SIG-M5 treated with dmso at 0.1 percent for 504 hours (cell line): ENCODE results near the gene GFI1.
"Not testable (repeated sequence)": the region's sequence is repeated elsewhere in the genome, so short reads cannot be mapped to it uniquely, and the experiment has no call there.

ENCODE experiments used
- DNase-seq: peaks from one replicate; lab custom pipeline; 2025; ENCODE audit not compliant: unreplicated experiment; lab: John Stamatoyannopoulos, UW

Gene GFI1

DNA sequence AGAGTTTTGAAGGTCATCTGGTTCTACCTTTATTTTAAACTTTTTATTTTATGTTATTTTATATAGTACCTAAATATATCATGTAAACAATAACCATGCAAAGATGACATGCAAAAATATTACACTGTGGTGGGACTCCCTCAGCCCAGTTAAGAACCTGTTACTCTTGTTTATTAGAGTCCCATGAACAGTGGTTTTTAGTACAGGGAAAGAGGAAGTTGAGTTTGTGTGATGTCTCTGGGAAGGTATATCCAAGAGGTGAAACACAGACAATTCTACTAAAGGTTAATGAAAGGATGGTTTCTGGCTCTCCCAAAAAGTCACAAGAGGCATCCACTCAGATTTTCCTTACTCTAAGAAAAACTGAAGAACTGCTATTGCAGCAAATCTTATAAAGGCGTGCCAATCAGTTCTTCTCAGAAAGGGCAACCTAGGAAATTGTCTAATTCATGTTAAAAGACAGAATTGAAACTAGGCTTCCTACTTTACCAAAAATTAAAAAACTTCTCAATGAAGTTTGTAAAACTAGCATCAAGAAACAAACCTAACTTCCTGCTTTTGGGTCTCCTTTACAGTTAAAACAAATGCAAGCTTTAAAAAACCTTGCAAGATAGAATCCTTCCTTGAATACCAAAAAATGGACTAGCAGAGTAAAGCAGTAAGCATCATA is 19.9 kb downstream of the GFI1 start:
- peak; percentile 52 for DNase-seq

DNA sequence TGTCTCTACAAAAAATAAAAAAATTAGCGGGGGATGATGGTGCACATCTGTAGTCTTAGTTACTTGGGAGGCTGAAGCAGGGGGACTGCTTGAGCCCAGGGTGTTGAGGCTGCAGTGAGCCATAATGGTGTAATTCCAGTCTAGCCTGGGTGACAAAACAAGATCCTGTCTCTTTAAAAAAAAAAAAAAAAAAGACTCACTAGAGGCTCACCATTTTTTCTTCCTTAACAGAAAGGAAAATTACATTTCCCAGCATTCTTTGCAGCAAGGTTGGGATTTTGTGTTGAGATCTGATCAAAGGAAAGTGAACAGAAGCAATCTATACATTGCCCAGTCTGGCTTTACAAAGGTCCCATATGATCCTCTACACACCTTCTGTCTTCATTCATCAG is 21.5 kb downstream of the GFI1 start:
- no peak for DNase-seq

DNA sequence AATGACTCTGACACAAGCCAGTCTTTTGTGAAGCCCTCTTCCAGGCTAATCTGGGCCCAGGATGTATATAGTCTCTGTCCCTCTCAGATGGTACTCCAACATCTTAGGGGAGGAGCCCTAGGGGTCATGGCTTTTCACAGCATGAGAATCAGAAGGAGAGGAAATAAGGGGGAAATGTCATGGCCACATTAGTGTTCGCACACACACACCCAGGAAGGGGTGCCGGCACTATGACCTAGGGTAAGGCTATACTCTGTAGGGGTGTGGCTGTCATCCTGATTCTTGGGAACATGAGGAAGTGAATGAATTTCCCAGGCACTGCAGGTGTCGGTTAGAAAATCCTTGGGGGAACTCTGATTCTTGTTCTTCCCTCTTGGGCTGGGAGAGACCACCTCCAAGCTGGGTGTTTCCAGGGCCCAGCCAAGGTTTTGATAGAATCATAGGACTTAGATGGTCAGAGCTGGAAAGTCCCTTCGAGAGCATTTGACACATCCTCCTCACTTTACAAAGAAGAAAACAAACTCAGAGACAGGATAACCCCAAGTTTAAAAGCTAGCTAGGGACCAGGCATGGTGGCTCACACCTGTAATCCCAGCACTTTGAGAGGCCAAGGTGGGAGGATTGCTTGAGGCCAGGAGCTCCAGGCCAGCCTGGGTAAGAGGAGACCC is 22.0 kb downstream of the GFI1 start:
- DNase-seq = no peak

DNA sequence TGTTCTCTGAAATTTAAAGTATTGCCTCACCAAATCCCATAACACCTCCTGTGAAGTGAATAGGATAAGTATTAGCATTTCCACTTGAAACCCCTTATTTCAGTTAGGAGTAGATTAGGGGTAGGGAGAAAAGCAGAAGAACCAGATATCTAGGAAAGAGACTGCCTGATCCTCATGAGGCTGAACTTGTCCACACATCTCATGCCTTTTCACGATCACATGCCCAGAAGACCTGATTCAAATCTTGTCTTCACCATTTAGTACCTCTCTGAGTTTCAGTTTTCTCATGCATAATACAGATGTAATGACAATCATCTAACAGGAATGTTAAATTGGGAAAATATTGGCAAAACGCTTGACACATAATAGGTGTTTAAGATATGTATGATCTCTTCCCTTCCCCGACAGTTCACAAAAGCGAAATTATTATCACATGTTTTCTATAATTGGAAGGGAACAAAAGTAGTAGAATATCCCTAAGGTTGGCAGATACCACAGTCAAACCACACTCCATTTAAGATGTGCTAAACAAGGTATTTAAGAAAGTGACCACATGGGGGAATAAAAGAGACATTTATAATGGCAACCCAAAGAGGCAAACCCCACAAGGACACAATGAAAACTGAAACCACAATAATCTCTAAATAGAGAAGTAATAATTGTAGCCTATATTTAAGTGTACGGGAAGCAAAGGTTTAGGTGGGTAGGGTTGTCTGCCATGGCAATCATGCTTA is 25.2 kb downstream of the GFI1 start:
- peak; percentile 88 for DNase-seq

DNA sequence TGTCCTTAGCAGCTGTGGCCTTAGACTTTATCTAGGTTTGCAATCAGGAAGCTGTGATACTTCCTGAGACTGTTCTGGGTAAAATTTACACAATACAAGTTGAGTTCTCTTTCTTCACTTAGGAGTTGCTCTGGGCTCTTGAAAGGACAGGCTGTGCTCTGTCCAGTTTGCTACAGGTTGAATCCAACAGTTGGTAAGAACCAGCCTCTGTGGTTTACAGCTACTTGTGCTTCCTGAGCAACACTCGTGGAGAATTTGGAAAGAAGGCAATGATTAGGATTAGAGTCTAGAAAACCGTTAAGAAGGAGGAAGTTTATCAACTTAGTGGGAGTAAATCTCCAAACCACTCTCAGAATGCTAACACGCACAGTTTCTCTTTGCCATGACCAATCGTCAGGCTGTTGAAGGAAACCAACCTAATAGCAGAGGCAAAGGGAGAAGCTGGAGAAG is 26.8 kb downstream of the GFI1 start:
- DNase-seq = peak; percentile 98

DNA sequence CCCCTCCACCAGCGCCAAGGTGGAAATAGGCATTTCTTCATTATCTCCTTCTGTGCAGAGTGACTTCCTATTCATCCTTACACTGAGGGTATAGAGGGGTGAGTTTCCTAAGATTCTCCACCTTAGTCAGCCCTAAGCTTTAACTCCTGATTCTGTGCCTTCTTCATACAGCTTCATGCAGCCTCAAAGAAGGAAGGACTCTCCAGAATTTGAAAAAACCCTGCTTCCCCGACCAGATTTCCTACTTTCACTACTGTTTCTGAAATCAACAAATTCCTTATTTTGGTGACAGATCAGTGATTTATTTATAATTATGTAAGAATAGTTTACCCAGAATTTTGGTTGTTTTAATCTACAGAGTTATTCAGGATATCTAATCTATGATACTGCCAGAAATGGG is 28.6 kb downstream of the GFI1 start:
- no peak for DNase-seq

DNA sequence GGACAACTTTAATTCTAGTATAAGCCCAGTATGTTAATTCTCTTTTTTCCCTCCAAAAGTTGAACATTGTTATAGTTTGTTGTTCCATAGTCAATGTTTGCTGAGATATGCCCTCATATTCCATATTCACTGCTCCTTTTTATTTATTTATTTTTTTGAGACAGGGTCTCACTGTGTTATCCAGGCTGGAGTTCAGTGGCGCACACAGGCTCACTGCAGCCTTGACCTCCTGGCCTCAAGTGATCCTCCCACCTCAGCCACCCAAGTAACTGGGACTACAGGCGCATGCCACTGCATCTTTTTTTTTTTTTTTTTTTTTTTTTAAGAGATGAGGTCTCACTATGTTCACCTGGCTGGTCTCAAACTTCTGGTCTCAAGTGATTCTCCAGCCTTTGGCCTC is 38.7 kb downstream of the GFI1 start:
- DNase-seq = no peak

DNA sequence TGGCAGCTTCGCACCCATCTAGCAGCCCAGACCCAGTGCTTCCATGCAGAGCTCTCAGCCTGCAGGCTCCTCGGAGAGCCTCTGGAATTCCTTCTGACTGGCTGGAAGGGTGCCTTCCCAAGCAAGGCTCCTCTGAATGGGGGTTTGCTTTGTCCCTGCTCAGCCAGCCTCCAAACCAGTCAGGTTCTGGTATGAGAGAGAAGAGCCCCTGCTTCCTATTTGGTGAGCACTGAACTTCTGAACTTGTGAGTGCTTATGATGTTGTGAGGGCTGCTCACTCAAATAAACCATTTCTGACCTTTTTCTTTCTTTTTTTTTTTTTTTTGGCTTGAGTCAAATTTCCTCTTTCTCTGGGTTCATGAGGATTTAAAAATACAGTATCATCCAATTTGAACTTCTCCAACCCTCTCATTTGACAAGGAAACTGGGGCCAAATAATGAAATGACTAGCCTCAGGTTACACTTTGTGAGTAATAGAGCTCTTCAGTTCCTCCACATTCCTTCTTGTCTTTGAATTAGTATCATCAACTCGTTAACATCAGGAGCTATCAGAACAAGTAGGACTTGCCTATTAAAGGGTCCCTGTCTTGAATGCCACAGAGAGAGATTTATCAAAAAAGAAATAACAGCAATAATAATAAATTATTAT is 39.6 kb downstream of the GFI1 start:
- DNase-seq = no peak

DNA sequence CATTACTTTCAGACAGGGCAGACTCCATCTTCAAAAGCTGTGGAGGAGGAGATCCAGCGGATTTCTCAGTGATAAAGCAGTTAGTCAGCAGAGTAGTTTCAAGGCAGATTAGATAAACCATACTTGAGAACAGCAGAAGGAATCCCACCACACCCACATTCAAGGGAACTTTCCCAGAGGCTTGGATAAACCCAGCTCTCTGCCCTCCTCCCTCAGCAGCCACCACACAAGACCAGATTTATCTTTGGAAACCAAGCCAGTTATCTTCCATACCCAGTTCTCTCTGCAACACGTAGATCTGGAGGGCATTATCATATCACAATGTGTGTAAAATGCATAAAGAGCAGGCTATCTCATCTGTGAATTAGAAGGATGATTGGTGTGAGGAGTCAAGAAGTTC is 40.2 kb downstream of the GFI1 start:
- DNase-seq = no peak

DNA sequence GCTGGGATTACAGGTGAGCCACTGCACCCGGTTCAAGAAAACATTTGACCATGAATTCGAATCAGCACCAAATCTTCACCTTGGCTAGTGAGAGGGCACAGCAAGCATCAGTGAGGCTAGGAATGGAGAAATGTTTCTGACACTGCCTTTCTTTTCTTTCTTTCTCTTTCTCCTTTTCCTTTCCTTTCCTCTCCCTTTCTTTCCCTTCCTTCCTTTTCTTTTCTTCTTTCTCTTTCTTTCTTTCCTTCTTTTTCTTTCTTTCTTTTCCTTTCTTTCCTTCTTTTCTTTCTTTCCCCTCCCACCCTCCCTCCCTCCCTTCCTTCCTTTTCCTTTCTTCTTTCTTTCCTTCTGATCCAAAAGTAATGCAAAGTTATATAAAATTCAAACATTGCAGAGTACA is 40.9 kb downstream of the GFI1 start:
- no peak for DNase-seq

DNA sequence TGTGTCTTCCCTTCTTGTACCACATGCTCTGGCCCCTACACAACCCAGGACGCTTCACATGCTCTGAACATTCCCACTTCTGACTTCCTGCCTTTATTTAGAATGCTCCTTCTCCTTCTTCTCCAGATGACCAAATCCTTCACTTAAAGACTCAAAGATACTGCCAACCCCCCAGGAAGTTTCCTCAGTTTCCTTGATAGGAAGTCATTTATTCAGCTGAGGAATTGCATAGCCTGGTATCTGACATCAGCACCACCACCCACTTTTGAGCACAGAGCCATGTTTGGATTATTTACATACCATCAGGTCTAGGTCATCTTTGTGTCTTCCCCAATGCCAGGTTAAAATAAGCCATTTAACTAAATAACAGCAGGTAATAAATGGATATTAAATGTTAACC is 42.4 kb downstream of the GFI1 start:
- no peak for DNase-seq

DNA sequence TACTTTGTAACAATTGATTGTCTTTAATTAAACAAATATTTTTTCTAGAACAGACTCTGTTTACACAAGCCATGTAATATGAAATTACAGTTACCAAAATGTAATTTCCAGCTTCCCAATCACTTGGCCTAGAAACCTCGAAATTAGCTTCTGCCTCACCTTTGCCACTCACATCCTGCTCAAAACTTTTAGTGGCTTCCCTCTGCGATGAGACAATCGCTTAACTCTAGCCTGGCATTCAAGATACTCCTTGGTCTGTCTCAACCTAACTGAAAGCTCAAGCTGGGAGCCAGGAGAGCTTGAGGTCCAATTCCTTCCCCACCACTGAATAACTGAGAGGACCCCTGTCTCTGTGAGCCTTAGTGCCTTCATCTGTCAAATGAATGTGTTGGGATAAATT is 42.8 kb downstream of the GFI1 start:
- DNase-seq = no peak

DNA sequence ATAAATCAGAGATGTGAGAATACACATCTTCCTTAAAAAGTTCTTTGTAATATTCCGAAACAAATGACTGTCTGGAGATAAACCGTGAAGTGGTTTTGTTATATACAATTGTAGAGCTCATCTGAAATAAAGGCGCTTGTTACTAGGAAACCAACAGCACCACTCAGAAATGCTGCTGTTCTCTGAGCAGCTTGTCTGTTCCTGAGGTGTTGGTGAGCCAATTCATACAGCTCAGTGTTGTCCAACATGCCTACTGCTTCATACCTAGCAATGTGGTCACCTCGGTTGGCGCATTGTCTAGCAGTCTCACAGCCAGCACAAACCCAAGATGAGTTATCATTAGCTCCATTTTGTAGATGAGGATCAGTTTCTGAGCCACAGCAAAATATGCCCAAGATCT is 44.4 kb downstream of the GFI1 start:
- DNase-seq = no peak

DNA sequence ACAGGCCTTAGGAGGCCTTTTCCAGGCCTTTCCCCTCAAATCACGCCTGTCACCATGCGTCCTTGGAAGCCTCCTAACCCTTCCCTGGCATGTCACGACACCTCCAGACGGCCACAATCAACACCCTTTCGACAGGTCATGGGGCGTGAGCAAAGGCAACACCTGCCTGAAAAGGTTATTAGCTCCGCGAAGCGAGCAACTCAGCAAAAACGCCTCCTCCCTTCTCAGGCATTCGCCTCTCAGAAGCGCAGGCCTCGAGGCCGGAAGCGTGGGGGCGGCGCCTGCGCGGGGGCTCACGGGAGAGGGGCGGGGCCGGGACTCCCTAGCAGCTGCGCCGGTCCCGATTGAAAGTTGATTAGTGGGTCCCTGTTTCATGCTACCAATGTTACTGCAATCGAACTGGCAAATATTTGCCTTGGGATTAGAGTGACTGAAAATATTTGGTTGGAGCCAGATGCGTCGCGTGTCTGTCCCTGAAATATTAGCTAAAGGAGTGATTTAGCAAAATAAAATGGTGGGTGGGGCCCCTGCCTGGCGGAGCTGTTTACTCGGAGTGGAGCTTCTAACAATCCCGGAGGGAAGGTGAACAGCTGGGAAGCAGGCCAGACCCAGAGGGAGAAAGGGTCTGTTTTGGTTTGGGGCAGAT is 44.9 kb downstream of the GFI1 start:
- no peak for DNase-seq

DNA sequence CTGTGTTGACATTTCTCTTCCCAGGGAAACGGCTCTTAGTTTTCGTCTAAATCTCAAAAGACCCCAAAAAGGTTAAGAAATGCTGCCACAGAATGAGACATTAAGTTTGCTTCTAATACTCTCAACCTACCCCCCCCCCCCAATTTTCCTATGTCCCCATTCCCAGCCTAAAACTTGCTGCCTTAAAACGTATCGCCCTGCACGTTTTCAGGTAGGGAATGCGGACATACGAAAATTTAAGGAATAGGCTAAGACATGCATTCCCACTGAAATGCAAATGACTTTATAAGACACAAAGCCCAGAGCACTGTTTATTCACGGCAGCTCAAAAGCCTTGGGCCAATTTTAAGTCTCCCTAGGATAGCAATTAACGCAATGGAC is 45.4 kb downstream of the GFI1 start:
- DNase-seq = no peak

DNA sequence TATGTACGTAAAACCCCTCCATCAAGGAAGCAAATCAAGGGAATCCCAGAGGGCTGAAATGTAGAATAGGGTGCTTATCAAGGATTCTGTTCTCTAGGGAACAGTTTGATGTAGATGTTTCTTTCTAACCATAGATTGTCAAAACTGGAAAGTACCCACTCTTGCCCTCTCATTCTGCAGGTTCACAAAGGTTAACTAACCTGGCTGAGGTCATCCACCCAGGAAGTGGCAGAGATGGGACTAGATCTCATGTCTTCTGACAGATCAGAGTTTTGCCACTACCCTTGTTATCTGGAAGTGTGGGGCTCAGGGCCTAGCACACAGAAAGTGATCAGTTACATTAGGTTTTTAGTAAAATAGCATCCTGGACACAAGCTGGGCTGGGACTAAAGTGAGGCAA is 47.4 kb downstream of the GFI1 start:
- DNase-seq = no peak

DNA sequence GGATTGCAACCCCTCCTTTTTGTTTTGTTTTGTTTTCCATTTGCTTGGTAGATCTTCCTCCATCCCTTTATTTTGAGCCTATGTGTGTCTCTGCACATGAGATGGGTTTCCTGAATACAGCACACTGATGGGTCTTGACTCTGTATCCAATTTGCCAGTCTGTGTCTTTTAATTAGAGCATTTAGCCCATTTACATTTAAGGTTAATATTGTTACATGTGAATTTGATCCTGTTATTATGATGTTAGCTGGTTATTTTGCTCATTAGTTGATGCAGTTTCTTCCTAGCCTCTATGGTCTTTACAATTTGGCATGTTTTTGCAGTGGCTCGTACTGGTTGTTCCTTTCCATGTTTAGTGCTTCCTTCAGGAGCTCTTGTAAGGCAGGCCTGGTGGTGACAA is 52.2 kb downstream of the GFI1 start:
- DNase-seq = not testable (repeated sequence)

DNA sequence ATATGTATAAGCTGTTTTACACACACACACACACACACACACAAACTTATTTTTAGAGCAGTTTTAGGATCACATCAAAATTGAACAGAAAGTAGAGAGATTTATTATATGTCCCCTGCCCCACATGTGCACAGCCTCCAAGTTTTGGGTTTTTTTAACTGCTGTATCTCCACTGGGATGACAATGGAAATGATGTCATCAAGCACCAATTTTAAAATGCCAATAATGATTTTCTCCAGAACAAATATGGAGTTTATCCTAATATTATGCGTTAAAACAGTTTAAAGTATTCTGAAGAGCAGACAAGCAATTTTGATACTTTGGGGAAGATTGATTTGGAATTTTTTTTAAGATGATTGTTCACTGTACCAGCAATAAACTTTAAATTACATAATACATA is 56.7 kb downstream of the GFI1 start:
- DNase-seq = no peak

DNA sequence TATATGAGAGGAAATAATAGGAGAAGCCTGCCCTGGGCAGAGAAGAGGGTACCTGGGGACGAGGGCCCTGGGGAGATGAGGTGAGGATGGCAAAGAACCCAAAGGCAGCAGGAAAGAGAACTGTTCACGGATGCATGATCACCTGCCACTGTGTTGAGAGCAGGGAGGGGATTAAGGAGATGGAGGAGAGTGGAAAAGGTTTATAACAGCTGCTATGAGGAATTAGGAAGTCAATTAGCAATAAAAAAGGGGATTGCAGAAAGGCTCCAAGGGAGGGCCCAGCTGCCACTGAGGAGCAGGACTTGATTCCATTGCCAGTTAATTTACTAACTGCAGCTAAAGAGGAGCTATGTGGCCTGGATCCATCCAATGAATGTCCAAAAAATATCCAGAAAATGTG is 61.1 kb downstream of the GFI1 start:
- no peak for DNase-seq
